ENCODE measurements around the gene HEG1.

The HEG1 gene

DNA sequence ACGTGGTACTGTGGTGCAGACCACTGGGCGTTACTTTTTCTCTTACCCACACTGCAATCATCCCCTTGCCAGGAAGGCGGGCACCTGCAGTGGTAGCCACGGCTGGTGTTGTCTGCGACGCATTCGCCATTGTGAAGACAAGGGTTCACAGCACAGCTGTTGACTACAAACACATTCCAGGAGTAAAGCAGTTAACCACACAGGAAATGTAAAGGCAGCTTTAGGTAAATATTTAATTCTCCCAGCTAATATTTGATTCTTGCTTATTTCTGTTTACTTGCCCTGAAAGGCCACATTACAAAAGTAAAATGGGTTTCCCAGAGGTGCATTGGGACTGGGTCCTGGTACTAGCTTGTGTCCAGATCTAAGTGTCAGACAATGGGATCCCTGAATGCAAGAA lies 45.4 kb downstream of the HEG1 start:
- DNase-seq: no peak

DNA sequence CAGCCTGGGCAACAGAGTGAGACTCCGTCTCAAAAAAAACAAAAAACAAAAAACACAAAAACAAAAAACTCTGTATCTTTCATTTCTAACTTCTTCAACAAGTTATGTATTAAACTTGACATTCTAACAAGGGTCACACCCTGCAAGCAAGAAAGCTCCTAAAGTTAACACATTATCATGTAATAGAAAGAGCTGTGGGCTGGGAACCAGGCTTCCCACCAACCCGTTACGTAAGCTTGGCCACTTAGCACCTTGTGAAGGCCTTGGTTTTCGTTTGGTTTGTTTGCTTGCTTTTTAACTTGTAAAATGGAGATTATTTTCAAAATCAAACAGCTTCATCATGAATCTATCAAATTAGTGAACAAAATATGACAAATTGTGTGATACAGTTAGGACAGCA lies 47.0 kb downstream of the HEG1 start:
- no peak for DNase-seq

DNA sequence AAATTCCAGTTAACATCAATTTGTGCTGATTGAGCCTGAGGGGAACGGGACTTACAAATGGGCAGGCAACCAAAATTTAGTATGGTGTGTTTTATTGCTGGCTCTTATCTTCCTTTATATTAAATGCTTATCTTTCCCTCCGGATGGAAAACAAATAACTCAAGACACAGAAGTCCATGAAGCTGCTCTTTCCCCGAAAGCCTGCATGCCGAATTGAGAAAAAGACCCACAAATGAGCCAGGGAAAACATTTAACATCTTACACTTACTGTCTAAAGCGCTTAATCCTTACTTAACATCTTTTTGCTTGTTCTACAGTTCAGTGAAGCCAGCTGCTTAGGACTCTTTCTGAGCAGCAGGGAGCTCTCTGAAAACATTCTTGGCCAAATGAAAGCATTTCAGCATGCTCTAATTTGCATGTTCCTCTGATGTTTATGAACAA lies 49.5 kb downstream of the HEG1 start:
- DNase-seq: no peak

DNA sequence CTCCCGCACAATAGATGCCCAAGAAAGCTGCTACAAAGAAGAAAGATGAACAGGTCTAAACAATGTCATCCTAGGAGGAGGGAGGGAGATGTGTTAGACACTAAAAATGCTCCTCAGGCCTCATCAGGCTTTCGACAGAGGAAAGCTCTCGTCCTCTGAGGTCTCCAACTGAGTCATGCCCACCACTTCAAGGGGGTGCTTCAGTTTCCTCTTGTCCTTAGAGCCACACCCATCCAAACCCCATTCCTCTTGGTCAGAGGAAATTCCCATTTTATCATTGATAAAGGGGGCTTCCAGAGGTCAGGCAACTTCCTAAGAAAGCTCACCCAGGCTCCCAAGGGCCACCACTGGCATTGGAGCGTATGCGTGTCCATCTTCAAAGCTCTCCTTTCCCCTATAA lies 50.1 kb downstream of the HEG1 start:
- DNase-seq: no peak

GRCh38 chr3:125005222-125005621 lies 50.6 kb downstream of the HEG1 start:
- DNase-seq: no peak

- DNase-seq: no peak
These were observed 51.8 kb downstream of the HEG1 start for GRCh38 chr3:125003859-125004595.

DNA sequence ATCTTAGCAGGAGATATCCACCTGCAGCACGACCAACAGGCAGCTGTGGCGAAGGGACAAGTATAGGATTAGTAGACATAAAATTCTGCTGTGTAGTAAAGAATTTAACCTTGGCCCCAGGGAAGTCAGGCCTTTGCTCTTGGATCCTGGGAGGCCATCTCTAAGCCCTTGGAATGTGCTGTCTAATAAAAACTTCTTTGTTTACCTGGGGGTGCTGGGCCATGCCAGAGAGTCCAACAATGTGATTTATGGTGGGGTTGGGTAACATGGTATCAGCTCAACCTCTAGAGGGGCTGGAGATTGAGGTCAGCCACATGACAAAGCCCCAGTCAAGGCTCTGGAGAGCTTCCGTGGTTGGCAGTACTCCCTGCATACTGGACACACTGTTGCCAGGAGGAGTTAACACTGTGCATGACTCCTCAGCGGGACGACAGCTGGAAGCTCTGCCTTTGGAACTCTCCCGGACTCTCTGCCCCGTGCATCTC lies 52.4 kb downstream of the HEG1 start:
- DNase-seq: no peak

DNA sequence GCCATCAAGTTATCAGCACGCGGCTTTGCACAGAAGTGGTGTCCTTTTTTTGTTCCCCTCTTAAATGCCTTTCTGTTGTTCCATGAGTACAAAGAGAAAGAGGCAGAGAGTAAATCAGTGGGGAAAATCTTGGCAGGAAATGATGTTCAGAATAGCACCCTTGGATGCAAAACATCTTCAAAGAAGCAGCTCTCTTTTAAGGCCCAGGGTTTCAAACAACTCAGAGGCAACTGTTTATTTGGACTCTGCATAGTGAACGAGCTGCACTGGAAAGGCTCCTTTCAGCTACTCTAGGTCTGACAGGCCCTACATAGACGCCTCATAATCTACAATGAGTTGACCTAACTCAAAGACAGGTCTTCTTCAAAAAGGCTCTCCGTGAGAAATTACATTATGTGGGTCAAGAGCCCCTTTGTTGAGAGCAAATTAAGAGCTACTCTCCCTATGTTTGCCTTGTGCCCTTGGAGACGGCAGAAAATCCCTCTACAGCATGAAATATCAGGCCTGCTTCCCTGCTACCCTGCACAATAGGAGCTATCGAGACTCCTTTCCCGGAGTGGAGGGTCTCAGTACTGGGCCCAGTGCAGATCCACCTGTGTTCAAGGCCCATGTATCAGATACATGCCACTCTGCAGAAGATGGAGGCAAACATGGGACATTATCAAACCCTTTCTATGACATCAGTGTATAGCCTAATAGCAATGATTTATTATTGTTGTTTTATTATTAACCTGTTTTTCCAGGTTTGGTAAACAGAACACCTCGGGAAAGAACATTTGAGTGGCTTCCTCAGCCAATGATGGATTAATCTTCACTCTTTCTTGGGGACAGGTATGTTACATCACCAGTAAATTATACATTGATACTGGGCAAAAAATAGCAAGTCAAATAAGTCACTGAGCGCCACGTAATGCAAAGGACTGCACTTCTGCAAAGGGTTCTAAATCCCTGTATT lies 53.1 kb downstream of the HEG1 start:
- peak in 1 of 2 donors; percentile 5 for DNase-seq

- DNase-seq: peak in 1 of 2 donors; percentile 6
These were observed 54.0 kb downstream of the HEG1 start for GRCh38 chr3:125001557-125002413.

DNA sequence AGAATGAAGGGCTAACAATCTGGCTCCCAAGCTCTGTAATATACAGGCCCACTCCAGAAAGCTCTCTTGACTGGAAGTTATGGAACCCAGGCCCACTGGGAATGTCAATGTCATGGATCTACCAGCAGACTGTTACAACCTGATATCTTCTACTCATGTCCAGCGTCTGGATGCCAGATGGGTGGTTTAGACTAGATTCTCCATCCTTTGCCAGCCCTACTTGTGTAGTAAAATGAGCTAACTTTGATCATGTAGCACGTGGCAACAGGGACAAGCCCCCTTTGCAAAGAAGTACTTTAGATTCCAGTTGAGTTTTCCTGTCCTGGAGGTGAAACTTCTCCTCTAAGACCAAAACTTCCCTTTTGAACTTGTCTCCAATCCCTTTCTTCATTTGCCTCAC lies 55.1 kb downstream of the HEG1 start:
- no peak for DNase-seq

DNA sequence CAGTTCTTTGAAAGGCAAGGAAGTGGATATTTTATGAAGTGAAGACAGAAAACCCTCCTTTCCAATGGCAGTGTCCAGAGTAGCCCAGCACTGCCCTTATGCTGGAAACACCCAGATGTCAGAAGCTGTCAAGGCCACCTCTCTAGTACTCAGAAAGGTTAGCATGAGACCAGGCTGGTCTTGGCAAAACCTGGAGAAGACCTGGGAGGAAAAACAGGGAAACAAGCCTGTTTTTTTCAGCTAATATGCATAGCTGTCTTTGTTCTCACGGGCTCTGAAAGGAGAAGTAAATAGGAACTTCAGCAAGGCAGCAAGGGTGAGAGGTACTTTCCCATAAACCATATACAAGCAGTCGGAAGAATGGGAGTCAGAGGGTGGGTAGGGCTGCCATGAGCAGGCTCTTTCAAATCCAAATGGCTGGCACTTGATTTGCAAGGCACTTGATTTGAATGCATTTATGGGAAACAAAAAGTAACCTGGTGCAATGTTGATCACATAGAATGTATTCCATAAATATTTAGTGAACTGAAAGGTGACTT lies 55.8 kb downstream of the HEG1 start:
- DNase-seq: no peak

DNA sequence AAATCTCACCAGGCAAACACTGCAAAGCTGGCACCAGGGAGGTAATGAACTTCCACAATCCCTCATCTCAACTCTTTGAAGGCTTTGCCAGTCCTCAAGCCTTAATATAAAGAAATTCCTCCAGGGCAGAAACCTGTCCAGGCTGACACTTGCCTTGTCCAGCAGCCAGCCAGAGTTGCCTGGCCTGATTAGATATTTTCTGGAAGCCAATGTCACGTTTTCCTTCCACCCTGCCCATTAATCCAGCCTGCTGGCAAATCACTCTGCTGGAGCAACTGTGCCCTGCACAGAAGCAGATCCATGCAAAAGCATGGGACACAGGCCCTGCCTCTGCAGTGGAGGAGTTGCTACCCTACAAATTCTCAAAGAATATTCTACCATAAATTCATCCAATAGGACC lies 56.5 kb downstream of the HEG1 start:
- no peak for DNase-seq

DNA sequence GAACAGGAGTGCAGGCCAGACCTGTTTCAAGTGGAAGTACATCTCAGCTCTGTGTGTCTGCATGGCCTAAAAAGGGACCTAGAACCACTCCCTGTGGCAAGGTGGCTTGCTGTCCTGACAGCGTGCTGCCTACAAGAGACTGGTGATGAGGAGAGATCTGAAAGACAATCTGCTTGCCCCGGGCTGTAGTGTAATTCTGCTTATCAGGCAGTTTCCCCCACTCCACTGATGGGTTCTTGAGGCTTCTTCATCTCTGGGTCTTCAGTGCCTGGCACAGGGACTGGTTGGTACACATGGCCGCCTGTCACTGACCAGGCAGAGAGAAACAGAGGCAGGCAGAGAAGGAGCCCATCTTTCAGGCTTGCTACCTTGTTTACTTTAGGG lies 57.6 kb downstream of the HEG1 start:
- DNase-seq: no peak

GRCh38 chr3:124997303-124998246 lies 58.2 kb downstream of the HEG1 start:
- no peak for DNase-seq

DNA sequence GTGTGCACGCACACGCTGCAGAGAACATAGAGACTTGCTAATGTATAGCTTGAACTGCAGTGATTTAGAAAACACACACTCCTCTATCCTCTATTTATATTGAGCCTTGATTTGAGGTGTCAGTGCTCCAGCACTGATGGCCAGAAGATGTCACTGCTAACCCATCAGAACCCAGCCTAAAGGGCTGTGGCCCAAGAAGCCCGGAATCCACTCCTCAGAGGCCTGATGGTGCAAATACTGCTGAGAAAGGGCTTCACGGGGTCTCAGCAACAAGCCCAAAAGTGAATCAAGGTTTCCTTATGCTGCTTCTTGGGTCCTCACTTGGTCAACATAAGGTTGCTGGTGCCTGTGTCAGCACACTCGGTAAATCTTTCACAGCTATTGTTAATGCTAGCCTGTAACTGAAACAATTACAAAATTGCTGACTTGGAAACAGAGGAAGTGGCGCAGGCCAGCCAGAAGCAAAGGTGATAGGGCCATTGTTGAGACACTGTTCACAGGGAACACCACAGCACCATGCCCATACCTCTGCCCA lies 60.3 kb downstream of the HEG1 start:
- DNase-seq: peak; percentile 60 to 64

GRCh38 chr3:124993466-124993865 lies 62.3 kb downstream of the HEG1 start:
- DNase-seq: no peak

GRCh38 chr3:124992041-124992440 lies 63.8 kb downstream of the HEG1 start:
- DNase-seq: no peak

DNA sequence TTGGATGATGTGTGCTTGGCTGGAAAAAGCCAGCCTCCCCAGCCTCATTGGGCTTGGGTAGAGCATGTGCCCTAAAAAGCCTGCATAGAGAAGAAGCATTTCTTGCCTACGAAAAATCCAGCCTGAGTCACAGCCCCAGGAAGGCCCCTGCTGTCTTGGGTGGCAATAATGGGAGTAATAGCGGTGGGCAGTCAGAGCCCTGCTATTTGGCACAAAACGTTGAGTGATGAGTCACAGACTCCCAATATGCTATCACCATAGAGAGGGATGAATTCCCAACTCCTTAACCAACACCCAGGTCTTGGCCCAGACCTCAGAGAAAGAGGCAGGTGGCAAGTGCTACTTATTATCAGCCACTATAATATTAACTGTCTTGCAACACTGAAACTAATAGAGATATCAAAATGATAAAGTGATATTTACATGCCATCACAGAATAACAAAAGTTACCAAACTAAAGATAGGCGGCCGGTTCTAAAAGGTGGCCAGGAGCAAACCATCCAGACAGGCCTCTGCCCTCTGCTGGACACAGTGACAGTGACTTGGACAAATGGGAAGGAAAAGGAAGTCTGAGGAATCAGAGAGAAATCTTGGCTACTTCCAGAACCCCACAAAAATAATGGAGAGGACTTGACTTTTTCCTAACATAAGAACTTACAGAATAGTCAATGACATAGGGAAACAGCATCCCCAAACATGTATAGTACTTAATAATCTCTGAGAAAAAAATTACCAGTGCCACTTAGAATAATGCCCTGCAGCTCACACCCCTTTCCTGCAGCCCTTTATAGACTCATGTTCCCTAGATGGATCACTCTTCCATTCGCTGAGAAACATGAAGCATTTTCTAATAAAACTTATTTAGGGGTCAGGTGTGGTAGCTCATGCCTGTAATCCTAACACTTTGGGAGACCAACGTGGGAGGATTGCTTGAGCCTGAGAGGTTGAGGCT lies 69.3 kb downstream of the HEG1 start:
- no peak for DNase-seq

DNA sequence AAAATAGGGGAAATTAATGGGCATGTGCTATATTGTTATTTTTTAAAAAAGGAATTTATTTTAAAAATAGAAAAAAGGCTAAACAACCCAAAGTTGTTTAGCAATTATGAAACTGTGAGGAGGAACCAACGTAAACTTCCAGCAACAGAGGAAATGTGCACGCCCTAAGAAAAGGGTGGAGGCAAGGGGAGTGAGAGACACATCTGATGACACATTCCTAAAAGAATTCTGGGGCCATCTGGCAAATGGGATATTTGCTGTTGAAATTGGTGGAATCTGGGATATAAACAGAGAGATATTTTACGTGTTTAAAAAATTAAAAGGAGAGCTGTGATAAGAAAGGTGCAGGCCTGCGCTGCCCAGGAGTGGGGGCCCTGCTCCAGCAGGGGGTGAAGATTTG lies 70.4 kb downstream of the HEG1 start:
- no peak for DNase-seq

- DNase-seq: no peak
These were observed 71.0 kb downstream of the HEG1 start for GRCh38 chr3:124984754-124985153.

Measured in CD4-positive, alpha-beta T cell treated with Interleukin-1 beta for 1 hour (primary cell).